NCI-H446 (cell line): ENCODE data around the gene TUBB2B.

ENCODE experiments used
- DNase-seq, 2 experiments: peaks; one replicate each; lab custom pipeline; 2025; lab: John Stamatoyannopoulos, UW

Gene TUBB2B

DNA sequence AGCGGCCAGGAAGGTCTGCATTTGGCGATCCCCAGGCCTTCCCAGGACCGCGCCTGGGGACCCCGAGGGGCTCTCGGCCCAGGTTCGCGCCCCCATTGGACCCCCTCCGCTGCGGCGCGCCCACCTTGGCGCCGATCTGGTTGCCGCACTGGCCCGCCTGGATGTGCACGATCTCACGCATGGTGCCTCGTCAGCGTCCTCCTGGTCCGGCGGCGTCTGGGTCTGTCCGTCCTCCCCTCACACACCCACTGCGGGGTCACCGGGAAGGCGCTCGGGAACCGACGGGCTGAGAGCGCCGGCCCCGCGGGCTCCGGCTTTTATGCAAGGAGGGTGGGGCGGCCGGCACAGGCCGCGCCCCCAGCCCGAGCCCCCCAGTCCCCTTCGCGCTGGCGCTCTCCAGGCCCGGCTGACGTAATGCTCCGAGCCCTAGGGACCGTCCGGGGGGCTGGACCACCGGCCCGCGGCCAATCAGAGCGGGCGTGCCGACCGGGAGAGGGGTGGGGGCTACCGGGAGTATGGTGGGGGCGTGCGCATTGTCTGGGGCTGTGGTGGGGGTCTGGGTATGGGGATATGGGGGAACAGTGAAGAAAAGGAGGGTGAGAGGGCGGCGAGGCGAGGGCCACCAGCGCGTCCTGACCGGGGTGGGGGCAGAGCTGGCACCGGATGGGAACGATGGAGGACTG, at the start of gene TUBB2B:
Gene TUBB2B (minus strand): TSS at position 291 of the 683 bp plus-strand sequence. CDS start 110 bp downstream, at position 181.
- DNase-seq, result peak; percentile 88 to 96

DNA sequence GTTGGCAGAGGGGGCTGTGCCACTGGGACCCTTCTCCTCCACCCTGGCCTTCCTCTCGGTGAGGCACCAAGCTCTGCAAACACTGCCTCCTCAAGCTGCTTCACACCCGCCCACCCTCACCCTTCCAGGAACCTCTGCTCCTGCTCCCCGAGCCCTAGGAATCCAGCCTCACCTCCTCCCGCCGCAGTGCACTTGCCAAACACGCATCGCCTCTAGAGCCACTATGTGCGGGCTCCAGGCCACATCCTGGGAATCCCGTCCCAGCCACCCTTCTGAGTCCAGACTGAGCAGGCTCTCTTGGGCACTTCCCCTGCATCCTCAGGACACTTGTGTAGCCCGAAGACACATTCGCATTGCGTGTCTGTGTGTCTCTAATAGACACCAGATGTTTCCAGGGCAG, 49.8 kb upstream of the TUBB2B start:
- no peak for DNase-seq

DNA sequence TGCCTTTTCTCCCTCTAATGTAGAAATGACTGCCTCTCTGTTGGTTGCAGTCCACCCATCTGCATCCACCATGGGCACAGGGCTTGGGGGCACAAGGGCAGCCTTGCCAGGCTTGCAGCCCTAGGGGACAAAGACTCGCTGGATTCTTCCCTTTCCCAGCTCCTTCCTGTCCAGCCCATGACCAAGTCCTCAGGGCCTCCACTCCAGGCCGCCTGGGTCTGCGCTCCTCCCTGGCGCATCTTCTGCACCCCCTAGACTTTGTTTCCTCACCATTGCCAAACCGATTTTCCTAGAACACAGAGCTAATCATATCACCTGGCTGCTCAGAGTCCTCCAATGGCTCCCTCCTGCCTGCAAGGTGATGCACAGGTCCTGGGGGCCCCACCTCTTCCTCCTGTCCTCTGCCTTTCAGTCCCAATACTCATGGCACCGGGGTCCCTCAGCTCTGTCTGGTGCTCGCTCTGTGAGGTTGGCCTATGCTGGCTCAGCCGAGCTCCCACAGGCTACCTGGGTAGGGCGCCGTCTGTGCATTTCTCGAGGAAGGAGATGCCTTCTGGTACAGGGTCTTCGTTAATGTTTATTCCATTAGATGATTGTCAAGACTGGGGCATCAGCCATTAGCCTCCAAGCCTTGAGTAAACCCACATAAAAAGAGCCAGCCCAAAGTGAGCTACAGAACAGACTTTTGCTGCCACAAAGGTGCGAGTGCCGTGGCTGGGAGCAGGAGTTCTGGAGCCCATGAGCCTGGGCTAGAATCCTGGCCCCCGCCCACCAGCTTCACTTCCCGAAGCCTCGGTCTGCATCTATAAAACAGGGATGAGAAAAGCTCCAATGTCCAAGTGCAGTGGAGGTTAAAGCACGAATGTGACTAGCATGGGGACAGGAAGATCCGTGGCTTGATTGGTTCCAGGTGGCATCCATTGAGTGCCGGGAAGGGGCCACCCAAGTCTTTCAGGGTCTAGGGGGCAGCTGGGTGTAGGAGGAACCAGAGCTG, 49.0 kb upstream of the TUBB2B start:
- DNase-seq, result no peak

DNA sequence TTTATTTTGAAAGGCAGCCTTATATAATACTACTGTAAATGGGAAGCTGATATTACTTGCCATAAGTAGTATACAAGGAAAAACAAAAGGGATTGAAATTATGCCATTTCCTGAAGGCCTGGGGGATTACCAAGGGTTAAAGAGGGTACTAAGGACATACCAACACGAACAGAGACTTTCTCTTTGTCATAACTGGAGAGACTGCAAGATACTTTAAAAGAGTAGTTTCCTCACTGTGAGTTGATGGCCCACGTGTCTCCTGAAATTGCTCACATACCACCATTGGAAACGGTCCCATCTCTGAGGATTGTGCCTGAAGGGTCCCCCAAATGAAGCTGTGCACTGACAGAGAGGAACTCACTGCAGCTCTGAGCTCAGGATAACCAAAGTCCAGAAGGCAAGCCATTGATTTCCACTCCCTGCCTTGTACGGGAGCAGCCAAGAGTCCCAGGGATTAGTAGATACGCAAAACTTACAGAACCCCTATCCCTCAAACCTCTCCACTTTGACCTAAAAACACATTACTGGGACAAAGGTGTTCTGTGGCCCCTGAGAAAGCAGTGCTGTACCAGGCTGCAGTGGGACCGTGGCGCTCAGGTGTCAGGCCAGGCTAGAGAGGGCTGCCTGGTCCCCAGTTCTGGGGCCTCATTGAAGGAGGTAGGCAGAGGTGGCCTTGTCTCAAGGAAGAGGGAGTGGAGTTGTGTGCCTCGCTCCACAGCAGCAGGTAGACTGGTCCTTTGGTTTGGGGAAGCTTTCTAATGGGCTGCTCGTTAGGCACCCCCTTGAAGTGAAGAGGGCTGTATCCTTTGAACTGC, 46.5 kb upstream of the TUBB2B start:
- DNase-seq, result no peak

DNA sequence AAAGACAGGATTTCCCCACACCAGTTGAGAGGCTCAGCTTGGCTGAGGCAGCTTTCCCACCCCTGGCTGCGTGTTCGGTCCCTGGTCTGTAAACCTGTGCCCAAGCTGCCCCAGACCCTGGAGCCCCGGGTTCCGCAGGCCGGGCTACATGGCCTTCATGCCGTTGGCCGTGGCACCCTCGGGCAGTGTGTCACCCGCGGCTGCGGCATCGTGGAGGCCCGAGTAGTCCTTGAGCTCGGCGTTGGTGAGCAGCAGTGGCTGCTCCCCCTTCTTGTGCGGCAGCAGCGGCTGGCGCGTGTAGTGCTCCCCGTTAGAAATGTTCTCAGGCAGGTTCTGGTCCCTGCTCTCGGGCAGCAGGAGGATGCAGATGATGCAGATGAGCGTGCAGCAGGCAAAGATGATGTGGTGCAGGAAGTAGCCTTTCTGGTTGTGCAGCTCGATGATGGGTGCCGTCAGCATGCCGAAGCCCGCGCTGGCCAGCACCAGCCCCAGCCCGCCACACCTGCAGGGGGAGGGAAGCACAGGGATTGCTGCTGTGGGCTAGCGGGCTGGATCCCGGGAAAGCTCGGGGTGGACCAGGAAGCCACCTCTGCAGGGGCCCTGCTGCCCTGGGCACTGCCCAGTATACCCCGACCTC, 45.6 kb upstream of the TUBB2B start:
- no peak for DNase-seq

DNA sequence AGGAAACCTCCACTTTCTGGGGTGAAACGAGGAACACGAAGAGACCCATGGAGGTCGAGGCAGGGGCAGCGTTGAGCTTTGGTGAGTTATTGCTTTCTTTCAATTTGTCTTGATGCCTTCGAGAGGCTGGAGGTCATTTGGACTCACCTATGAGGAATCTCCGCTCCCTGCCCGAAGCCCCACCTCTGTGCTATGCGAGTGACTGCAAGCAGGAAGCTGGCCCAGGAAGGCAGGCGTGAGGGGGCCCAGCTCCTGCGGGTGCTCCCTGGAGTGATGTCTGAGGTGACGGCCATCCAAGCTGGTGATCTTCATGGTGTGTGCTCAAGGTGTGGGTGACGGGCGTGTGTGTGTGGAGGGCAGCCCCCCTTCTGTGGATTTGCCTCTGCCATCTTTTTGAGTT, 44.3 kb upstream of the TUBB2B start:
- DNase-seq, result no peak

DNA sequence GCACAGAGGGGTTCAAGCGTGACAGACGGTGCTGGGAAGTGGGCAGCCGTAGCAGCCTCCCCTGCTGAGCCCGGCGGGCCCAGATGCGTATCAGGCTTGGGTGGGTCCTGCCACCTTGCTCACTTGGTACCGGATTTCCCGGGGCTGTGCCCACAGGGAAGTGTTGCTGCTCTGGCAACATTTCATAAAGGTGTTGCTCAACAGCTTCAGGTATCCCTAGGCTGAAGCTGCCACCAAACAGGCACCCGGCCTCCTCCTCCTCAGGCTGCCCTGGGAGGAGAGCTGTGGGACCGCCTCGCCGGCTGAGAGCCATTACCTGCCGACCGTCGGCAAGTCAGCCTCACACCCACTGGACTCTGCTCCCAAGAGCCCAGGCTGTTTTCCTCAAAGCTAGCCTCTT, 42.8 kb upstream of the TUBB2B start:
- no peak for DNase-seq

DNA sequence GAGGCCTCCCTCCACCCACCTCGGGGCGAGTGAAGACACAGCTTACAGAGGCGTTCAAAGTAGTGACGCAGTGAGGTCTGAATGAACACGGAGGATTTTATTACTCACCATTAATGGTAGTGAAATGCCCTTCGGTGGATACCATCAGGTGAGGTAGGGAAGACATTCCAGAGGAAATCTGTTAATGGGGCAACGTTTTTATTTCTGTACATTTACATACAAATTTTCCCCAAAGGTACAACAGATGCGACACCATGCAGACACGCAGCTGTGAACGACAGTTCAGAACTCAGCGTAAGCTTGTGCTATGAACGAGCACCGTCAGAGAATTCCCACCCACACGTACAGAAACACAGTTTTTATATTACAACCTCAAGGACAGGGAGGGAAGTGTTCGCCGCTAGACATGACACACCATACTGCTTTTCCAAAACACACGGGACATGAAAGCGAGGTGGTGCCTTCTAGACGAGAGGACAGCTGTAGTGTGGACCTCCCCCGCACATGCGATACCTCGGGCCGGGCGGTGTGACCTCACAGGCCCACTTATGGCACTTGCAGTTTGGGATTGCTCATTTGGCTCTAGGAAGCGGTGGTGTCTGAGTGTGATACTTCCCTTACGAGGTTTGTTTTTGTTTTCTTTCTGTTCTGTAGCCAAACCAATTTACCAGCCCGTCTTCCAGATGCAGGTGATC, 42.0 kb upstream of the TUBB2B start:
- DNase-seq, result no peak

DNA sequence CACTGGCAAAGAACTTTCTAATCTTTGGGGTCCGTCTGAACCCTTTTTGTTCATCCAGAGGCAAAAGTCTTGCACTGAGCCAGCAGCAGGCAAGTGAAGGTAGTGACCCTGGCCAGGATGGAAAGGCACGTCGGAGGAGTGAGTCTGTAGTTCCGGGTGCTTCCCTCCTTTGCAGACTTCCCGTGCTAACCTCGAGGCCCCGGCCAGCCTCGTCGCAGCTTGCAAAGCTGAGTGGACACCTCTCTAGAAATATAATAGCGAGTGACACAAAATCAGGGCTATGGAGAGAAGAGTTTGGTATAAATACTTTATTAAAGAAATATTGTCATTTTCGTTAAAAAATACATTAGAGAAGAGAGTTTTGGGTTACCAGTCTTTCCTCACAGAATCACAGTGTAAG, 41.2 kb upstream of the TUBB2B start:
- DNase-seq, result no peak

DNA sequence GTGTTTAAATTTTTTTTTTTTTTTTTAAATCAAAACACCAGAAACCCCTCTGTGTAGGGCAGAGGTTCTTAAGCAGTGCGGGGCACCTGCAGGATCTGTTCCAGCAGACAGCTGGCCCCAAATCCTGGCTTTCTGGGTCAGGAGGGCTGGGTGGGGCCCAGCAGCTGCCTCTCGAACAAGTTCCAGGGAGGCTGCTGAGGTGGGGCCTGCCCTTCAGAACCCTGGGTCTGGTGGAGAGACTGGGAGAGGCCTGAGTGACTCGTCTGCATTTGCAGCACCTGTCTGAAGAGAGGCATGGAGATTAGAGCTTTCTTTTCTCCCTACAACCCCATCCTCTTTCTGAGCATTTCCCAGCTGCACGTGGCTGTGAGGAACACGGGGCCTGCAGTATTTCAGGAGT, 39.7 kb upstream of the TUBB2B start:
- DNase-seq, result no peak

DNA sequence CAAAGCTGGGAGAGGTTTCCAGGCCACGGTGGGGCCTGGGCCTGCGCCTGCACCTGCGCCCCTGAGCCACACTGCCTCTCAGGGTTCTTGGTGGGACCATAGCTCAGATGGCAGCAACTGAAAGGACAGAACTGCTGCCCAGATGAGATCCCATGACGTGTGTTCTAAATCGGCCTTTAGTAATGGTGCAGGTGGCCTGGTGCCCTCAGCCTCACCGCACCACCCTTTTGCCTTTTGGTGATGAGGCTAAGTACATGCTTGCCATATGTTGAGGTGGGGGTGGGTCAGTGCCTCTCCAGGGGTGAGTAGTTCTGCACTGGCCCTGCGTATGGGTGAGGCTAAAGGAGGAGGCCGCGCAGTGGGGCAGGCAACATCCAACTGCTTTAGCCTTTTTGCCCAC, 38.7 kb upstream of the TUBB2B start:
- no peak for DNase-seq

DNA sequence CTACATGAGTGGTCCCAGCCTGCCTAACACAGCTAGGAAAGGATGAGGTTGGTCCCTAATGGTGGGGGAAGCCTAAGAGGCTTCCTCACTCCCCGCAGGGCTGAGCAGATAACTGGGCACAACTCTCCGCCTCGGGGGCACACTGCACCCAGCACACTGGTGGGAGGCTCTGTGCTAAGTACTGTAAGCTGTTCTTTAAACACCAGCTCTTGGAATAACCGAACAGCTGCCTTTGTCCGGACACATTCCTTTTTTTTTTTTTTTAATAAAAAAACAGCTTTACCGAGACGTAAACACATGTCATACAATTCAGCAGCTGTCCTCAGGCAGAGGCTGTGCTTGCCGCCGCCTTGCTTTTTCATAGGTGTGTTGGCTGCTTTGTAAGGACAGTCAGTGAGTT, 38.2 kb upstream of the TUBB2B start:
- no peak for DNase-seq

DNA sequence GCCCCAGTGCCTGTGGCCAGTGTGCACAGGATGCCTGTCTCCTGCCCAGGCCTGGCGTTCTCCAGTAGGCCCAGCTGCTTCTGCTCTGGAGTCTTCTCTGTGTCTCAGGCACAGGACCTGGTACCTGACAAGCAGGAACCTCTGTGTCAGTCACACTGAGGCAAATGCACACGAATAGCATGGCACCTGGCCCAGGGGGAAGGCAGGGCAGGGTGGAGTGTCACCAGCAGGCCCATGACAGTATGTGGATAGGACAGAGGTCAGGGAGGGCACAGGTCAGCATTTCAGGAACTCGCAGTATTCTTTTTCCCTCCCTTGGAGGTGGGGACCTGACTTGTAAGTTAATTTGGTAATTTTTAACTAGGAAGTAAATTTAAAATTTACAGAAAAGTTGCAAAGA, 36.9 kb upstream of the TUBB2B start:
- DNase-seq, result no peak

DNA sequence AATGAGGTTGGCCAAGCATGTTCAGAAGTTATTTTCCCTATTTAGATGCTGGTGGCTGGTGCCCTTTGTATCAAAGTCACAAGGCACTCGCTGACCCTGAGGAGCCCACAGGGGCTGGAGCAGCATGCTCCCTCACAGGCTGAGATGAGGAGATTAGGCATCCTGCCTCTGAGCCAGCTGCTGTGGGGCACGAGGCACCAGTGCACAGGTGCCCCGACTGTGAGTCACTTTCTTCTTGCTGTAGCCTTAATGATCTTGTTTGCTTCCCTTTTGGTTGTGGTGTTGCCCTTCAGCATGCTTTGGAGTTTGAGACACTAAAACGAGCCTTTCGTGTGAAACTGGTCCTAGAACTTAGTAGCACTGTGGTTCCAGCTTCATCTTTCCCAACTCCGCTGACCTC, 35.6 kb upstream of the TUBB2B start:
- DNase-seq, result no peak

DNA sequence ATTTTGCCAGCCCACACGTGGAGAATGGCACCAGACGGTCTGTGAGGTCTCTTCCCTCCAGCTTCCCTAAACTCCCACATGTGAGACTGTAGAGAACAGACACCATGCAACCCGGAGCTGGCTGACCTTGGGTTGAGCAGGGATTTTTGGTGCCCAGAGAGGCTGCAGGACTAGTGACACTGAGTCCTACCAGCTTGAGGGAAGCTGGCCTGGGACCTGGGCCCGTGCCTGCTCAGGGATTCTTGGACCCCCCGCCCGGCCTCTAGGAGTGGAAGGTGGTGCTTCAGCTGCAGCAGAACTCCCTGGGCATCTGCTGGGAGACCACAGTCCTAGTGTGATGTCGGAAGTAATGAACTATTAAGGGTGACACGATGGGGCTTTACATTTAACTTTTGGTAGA, 34.5 kb upstream of the TUBB2B start:
- no peak for DNase-seq

DNA sequence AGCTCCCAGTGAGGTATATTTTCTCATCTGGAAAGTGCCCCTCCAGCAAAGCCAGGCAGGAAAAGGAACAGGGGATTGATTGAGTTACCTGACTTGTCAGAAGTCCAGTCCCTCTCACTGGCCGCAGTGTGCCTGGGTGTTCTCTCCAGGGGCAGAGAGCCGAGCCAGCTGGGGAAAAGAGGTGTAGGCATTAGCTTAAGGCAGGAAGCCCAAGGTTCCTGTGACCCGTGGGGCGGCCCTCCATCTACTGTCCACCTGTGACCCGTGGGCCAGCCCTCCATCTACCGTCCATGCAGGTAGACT, 34.0 kb upstream of the TUBB2B start:
- no peak for DNase-seq

DNA sequence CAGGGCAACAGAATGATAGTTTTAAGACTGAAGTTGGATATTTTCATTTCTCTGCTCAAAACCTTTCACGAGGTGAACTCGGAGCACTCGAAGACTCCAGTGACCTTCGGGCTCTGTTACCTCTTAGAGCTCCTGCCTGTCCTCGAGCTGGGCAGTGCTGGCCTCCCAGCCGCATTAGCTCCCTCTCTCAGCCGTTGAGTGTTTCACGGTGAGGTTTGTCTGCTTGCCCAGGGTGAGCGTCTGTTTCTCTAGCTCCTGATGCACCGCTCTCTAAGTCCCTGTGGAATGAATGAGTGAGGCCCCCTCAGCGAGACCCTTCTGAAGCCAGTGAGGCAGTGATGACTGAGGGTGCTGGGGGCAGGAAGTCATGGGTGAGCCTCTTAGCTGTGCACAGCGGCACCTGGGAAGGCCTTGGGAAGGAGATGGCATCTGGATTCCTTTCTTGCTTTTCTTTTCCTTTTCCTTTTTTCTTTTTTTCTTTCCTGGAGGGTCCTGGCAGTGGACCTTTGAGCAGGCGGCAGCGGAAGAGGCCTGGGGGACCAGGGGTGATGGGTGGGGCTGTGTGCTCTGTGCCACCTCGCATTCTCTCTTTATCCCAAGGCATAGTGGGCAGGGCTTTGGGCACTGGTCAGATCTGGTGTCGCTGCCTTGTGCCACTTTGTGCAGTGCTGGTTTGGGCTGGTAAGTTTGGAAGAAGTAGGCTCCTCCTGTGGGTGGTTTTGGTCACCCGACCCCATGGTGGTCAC, 33.5 kb upstream of the TUBB2B start:
- DNase-seq, result no peak

DNA sequence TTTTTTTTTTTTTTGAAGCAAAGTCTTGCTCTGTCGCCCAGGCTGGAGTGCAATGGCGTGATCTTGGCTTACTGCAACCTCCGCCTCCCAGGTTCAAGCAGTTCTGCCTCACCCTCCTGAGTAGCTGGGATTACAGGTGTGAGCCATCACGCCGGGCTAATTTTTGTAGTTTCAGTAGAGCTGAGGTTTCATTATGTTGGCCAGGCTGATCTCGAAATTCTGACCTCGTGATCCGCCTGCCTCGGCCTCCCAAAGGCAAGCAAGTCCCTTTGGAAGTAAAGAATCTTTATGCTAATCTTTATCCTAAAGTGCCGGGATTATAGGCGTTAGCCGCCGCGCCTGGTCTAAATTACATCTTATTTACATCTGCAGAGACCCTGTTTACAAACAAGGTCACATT, 32.8 kb upstream of the TUBB2B start:
- no peak for DNase-seq

DNA sequence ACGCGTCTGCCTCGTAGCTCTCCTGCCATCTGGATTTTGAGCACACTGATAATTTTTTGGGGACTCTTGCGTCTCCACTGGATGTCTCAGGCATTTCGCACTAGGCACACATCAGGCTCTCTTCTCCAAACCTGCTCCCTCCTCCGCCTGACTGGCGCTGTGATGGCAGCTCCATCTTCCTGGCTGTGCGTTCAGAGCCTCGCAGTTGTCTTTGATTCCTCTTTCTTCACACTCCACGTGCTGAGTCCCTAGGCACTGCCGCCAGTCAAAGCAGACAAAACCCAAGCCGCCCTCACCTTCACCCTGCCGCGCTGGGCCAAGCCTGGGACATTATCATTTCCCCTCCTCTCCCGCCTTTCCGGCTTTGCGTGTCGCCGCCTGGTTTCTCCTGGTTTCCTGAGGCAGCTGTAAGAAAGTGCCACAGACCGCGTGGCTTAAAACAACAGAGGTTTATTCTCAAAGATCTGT, 32.1 kb upstream of the TUBB2B start:
- no peak for DNase-seq

DNA sequence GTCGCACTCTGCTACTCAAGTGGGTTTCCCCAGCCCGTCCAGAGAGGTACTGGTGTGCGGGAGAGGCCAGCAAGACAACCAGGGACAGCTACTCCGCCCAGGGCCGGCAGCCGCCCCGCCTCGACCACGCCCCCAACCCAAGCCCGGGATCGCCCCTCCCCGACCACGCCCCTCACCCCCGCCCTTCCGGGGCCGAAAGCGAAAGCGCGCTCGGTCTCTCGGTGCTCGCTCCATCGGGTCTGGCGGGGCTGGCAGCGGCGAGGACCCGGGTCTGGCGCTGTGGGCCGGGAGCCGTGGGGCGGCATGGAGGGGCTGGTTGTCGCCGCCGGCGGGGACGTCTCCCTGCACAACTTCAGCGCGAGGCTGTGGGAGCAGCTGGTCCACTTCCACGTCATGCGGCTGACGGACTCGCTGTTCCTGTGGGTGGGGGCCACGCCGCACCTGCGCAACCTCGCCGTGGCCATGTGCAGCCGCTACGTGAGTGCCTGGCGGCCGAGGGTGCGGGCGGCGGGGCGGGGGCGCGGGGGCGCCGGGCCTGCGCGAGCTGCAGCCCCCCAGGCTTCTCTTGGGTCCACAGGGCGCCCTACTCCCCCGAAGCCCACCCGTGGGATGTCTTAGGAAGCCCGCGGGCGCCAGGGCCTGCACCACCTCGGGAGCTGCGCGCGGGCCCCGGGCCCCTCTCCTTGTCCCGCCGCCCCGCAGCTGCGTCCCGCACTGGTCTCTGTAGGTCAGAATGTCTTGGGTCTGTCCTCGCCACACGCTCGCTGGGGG, 31.5 kb upstream of the TUBB2B start, which contains the start of gene PSMG4:
Gene PSMG4 (plus strand): TSS at position 228 of the 771 bp plus-strand sequence. CDS start 76 bp downstream, at position 304.
- DNase-seq, result peak; percentile 83 to 87
